Activated CD8-positive, alpha-beta memory T cell treated with anti-CD3 and anti-CD28 coated beads for 4 hours (primary cell): ENCODE data around the gene RAD51AP1.

ENCODE experiments used
- DNase-seq, 2 donors: peaks; one replicate each; pipeline ENCODE4 v3.0.0-alpha.2; 2020; ENCODE audit warnings: low read depth in 2 of 2

Gene RAD51AP1

DNA sequence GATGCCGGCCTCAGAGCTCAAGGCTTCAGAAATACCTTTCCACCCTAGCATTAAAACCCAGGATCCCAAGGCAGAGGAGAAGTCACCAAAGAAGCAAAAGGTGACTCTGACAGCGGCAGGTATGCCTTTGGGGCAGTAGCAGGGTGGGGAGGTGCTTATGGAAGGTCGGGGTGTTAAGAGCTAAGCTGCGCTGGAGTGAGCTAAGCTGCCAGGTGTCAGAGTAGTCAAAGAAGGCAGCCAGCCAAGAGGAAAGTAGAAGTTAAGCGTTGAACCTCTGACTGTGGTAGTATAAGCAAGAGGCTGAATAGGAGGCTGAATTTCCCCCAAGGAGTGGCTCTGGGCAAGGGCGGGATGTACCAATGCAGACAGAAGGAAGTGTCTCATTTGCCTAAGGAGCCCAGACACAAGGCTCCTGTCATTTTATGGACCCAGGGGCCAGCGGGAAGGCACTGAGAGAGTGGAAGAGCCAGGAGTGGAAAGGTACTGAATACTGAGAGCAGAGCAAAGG lies 52.5 kb downstream of the RAD51AP1 start:
- DNase-seq = no peak

DNA sequence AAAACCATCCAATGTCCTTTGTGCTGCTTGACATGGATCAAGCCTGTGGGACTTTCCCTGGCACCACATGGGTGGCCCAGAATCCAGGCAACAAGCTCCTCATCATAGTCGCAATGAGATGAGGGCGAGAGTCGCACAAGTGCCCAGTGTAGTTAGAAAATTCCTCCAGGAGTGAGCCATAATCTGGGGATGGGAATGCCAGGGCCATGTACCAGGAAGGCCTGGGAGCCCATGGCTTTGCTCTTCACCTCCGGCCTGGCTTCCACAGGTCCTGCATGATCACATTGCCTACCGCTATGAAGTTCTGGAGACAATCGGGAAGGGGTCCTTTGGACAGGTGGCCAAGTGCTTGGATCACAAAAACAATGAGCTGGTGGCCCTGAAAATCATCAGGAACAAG lies 57.2 kb downstream of the RAD51AP1 start:
- no peak for DNase-seq

DNA sequence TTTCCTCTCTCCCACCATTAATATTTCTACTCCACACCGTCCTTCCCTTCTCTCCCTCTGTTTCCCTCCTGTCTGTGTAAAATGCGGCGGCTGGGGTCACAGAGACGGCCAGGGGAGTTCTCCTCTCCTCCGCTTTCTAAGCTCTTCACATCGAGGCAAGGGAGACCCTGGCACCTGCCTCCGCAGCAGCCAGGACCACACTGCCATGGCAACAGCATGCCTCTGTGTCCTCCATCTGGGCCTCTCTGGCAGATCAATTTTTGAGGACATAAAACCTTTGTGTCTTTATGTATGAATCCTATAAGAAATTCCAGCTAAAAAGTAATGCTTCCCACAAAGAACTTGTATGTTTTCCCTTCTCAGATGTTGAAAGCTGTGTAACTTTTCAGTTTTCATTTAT lies 64.7 kb downstream of the RAD51AP1 start:
- DNase-seq = no peak

DNA sequence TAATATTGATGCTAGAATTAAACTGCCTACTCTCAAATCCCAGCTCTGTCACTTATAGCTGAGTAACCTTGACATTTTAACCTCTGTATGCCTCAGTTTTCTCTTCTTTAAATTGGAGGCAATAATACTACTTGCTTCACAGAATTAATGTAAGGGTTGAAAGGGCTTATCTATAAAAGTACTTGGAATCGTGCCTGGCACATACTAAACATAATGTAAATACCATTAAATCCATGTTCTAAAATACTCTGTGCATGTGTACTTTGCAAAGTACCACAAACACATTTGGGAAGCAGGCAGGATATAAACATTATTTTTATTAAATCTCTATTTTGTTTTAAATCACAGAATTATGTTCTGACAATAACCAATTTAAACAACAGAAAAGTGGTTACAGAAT lies 65.3 kb downstream of the RAD51AP1 start:
- no peak for DNase-seq

DNA sequence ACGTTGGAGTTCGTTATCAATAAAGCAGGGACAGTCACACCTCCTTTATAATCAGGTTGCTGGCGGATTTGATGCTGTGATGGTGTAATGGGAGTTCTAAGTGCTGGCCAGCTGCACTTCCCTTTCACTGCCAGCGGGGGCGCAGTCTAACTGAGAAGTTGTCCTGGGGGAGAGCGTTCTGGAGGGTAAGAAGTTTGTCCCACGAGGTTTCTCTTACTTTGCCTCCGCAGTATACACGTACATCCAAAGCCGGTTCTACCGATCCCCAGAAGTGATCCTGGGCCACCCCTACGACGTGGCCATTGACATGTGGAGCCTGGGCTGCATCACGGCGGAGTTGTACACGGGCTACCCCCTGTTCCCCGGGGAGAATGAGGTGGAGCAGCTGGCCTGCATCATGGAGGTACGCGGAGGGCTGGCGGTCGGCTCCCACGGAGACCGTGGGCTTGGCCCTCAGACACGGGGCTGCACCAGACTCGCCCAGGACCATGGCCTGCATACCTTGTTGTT lies 66.0 kb downstream of the RAD51AP1 start:
- peak; percentile 53 to 62 for DNase-seq

DNA sequence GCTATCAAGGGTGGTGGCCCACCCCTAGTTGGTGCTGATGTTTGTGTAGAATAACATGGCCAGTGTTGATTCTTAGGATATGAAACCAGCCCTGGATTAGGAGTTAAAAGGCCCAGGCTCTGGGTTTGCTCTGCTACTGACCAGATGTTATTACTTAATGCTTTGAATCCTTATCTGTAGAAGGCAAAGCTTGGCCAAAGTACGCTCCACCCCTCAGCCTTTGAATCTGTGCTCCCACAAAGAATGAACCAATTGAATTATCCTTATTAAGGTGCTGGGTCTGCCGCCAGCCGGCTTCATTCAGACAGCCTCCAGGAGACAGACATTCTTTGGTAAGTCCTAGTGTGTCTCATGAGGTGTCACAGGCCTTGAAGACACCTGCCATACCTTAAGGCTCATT lies 68.4 kb downstream of the RAD51AP1 start:
- no peak for DNase-seq

DNA sequence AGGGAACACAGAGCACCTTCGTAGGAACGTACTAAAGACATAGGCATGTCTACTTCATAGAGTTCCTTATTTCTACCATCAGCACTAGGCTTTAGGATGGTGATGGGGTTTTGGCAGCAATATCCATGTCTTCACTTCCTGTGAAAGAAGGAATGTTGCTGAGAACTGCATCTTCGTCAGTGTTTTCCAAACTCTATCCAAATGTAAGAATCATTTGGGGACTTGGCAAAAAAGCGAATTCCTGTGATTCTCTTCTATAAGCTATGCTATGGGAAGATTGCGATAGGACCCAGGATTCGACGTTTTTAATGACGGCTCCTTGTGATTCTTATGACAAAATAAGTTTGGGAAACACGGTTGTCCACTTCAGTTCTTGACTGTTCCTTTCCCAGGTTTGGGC lies 70.4 kb downstream of the RAD51AP1 start:
- DNase-seq = no peak
